SK-N-MC (cell line): ENCODE data around the gene SLC16A12.

ENCODE experiments used
- EZH2 ChIP-seq: fragments of 200-600 bp; sonication (generic); IDR thresholded peaks from one replicate; pipeline ENCODE4 v1.6.1; 2017; ENCODE audit warnings: antibody characterized with exemption
- POLR2AphosphoS5 ChIP-seq: IDR thresholded peaks from 2 replicates; pipeline ENCODE4 v1.6.1; 2012; ENCODE audit warnings: mild to moderate bottlenecking, low read depth, low read length, borderline replicate concordance

DNA sequence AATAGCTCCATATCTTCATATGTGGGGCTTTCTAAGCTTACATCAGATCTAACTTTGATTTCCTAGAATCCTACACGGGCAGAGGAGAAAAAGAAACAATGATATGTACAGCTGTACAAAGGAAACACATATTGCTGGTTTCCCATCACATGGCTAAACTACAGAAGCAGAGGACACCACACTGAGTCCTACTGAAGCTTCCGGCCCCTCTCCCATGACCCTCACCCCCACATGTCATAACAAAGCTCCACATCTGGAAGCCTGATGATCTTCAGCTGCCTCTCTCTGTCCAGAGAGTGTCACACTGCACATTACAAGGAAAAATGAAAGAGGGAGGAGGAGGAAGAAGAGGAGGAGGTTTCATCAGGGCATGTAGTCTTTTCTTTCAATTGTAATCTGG lies 14.0 kb downstream of the SLC16A12 start:
- TF ChIP-seq POLR2AphosphoS5, result no peak
- no peak for TF ChIP-seq EZH2
